Measurements from ENCODE around the gene CACNG5.

- TF ChIP-seq REST (IDR thresholded peaks at IDR 0.05; ENCODE audit: unreplicated experiment) (no peak), EZH2phosphoT487 (IDR thresholded peaks at IDR 0.05; ENCODE audit: unreplicated experiment) (no peak), CTCF (conservative IDR thresholded peaks at IDR 0.05; ENCODE audit: low read depth in 2 of 2) (no peak)
Measured at GRCh38 chr17:66909804-66910373, 75.0 kb downstream of the CACNG5 start.

Measured in GM23338 (cell line).